Kidney epithelial cell (primary cell): Measurements from ENCODE around the gene SGCD. TPM values are rescaled to one million over a fixed set of nuclear protein-coding genes. Genes with fewer than 3 reads are reported as not detected.

ENCODE experiments used
- DNase-seq: peaks from one replicate; pipeline ENCODE4 v3.0.0-alpha.2; 2010; ENCODE audit warnings: low read depth
- H3K27me3 ChIP-seq: 2 replicates; pipeline ENCODE4 v1.6.0; 2011; ENCODE audit warnings: low read length; ENCODE audit not compliant: control insufficient read depth, insufficient read depth
- H3K36me3 ChIP-seq: 2 replicates; pipeline ENCODE4 v1.5.1; 2011; ENCODE audit warnings: low read length; ENCODE audit not compliant: control insufficient read depth, insufficient read depth
- H3K4me3 ChIP-seq: 2 replicates; pipeline ENCODE4 v1.5.1; 2011; ENCODE audit warnings: low read depth, mild to moderate bottlenecking, control low read depth, low read length
- total RNA-seq: library from RNA; depleted of rRNA; stranded (reverse); fragments of >200 nt; gene quantifications from 2 replicates; pipeline ENCODE4 v1.2.3, GENCODE V29; 2015
- TF ChIP-seq, protein P1 (sequence below): IDR thresholded peaks from 2 replicates; pipeline ENCODE4 v1.5.1; 2011; ENCODE audit warnings: mild to moderate bottlenecking, moderate library complexity, low read length, control low read depth, inconsistent platforms; ENCODE audit not compliant: insufficient read depth, poor library complexity, severe bottlenecking

The SGCD gene
- total RNA-seq, 1 donor from 2014 or later, result 0.29 TPM

DNA sequence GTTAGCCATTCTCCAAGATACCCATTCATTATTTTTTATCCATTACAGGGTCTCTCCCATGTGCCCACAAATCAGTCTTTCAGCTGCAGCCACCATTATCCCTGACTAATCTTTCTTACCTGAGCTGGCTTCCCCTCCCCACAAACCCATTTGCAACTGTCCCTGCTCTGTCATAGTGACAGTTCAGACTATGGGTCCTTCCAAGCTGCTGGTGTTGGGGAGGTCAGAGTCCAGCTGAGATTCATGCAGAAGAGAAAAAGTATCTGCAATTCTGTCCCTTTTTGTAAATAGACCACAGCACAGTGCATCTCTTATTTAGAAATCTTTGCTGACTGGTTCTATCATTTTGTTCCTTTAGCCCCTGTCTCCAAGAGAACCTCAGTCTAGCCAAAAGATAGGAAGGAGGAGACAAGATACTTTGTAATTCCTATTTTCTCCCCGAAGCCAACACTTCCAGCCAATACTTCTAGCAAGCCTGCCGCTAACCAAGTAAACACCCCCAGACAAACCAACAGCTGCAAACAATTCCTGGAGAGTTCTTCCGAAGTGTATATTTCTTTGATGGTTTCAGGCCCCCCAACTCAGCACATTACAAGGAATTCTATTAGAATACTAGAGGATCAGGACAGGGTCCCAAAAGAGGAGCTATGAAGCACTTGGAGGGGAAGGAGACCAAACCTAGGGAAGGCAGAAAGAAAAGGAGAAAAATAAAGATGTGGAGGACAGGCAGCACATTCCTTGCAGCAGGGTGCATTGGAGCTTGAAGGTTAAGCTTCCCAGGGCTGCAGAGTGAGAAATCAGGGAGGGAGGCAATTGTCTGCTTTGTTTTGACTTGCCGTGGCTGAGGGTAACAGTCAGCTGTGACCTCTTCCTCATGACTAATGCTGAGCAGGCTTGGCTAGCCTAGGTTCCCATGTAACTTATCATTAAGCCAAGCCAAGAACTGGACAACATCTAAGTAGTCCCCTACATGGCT, 148.5 kb downstream of the SGCD start:
- TF ChIP-seq, protein P1, sequence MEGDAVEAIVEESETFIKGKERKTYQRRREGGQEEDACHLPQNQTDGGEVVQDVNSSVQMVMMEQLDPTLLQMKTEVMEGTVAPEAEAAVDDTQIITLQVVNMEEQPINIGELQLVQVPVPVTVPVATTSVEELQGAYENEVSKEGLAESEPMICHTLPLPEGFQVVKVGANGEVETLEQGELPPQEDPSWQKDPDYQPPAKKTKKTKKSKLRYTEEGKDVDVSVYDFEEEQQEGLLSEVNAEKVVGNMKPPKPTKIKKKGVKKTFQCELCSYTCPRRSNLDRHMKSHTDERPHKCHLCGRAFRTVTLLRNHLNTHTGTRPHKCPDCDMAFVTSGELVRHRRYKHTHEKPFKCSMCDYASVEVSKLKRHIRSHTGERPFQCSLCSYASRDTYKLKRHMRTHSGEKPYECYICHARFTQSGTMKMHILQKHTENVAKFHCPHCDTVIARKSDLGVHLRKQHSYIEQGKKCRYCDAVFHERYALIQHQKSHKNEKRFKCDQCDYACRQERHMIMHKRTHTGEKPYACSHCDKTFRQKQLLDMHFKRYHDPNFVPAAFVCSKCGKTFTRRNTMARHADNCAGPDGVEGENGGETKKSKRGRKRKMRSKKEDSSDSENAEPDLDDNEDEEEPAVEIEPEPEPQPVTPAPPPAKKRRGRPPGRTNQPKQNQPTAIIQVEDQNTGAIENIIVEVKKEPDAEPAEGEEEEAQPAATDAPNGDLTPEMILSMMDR, result no peak
- peak; percentile 98 for DNase-seq
- H3K36me3 ChIP-seq, result no peaks in the 10 kb centered on the region
- no peaks in the 10 kb centered on the region for H3K27me3 ChIP-seq
- H3K4me3 ChIP-seq, result no peak overlapping the region

DNA sequence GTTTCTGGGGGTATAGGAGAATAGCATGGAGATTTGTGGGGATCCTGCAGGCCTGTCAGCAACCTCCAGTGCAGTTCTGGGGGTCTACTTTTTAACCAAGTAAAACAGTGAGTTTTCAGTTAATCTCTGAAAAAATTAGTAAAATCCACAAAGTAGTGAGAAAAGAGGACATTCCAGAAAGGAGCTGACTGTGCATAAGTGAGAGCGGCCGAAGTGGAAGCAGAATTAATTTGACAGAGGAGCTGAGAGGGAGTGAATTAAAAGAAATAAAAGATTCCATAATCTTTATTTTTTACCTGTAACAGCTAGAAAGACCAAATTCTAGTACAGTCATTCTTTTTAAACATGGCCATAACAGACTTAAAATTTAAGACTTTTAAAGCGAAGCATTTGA, 149.2 kb downstream of the SGCD start:
- H3K4me3 ChIP-seq, result no peak overlapping the region
- no peaks in the 10 kb centered on the region for H3K27me3 ChIP-seq
- no peak for DNase-seq
- no peaks in the 10 kb centered on the region for H3K36me3 ChIP-seq
- TF ChIP-seq, protein P1, result no peak

DNA sequence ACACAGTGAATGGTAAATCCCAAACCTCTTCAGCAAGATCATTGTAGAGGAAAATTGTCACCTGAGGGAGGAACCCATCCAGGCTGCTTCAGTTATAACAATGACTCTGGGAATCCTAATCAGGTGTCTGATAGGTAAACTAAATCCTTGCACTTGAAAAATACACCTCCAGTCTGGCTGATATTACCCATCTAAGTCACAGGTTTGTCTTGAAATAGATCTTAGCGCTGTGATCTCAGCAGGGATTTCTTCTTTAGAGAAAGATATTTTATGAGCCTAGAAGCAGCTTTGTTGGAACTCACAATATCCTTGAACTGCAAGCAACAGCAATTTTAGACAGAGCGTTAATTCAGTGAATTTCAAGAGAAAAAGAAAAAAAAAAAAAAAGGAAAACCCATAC, 149.7 kb downstream of the SGCD start:
- no peaks in the 10 kb centered on the region for H3K27me3 ChIP-seq
- no peak overlapping the region for H3K4me3 ChIP-seq
- no peaks in the 10 kb centered on the region for H3K36me3 ChIP-seq
- no peak for DNase-seq
- TF ChIP-seq, protein P1, result no peak

DNA sequence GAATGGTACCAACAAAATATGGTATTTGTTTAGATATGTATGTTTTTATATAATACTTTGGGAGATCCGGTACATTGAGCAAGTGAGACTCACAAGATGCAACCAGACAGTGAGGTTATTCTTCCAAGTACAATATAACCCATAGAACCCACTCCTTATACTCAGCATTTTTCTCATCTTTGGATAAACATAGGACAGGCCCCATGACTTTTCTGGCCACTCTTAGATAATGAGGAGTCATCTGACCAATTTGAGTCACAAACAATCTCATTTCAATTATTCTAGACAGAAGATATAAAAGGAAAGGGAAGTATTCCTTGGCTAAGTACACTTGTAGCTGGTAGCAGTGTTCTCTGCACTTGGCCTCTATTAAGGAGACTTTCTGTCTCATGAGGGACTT, 150.2 kb downstream of the SGCD start:
- no peak overlapping the region for H3K4me3 ChIP-seq
- TF ChIP-seq, protein P1, result no peak
- H3K27me3 ChIP-seq, result no peaks in the 10 kb centered on the region
- H3K36me3 ChIP-seq, result no peaks in the 10 kb centered on the region
- no peak for DNase-seq

DNA sequence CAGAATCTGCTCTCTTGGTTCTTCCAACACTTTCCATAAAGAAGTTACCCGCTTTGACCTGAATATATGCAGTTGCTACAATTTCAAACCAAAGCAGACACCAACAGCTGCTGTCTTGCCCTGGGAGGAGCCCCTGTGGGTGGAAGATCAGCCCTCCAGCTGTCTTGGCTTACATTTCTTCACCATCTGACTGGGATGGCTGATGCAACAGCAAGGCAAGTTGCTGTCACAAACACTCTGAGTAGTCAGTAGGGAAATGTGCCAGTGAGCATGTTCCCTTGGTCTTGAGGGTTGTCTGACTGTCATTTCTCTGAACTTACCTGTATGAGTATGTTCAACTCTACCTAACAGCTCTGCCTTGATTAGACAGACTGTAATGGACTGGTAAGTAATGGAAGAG, 152.9 kb downstream of the SGCD start:
- DNase-seq, result no peak
- no peak overlapping the region for H3K4me3 ChIP-seq
- TF ChIP-seq, protein P1, result no peak

More for the DNA sequence above, 152.9 kb downstream of the SGCD start:
- no peaks in the 10 kb centered on the region for H3K36me3 ChIP-seq
- no peaks in the 10 kb centered on the region for H3K27me3 ChIP-seq
